Panc1 (cell line): ENCODE data around the gene TNFSF4. TPM values are rescaled to one million over a fixed set of nuclear protein-coding genes. Genes with fewer than 3 reads are reported as not detected.

Source experiments
- ATAC-seq: fragments of 200-7000 bp; cut with Tn5 transposase; 2 replicates; pipeline ENCODE4 v1.9.1; 2020; ENCODE audit warnings: mild to moderate bottlenecking, moderate library complexity
- BruUV-seq: library from RNA; stranded (reverse); fragments of 400-500 nt; replicated peaks from 2 replicates; lab custom pipeline; 2021; lab: Mats Ljungman, UMichigan
- CTCF ChIA-PET: fragments of 300-600 bp; sonication (Branson Sonifier 250); formaldehyde crosslinking; loops from one replicate; lab custom pipeline; 2022; ENCODE audit warnings: antibody characterized with exemption; lab: Charles Lee
- POLR2A ChIA-PET: fragments of 300-600 bp; sonication (Branson Sonifier 250); formaldehyde crosslinking; loops from one replicate; lab custom pipeline; 2022; ENCODE audit warnings: antibody characterized with exemption; lab: Charles Lee
- DNase-seq: peaks from one replicate; pipeline ENCODE4 v3.0.0-alpha.2; 2010; ENCODE audit warnings: low read depth, low spot score
- H3K27ac ChIP-seq: 2 replicates; pipeline ENCODE4 v1.5.1; 2011; ENCODE audit warnings: mild to moderate bottlenecking, low read length, inconsistent platforms
- H3K27me3 ChIP-seq: fragments of 200-500 bp; sonication (Bioruptor generic); 2 replicates; pipeline ENCODE4 v1.6.0; 2014; ENCODE audit warnings: low read length, inconsistent platforms; ENCODE audit not compliant: control insufficient read depth, insufficient read depth
- H3K36me3 ChIP-seq: fragments of 200-500 bp; sonication (Bioruptor generic); 2 replicates; pipeline ENCODE4 v1.5.1; 2014; ENCODE audit warnings: inconsistent platforms, mild to moderate bottlenecking, low read length, moderate library complexity; ENCODE audit not compliant: control insufficient read depth, insufficient read depth
- H3K4me1 ChIP-seq: 2 replicates; pipeline ENCODE4 v1.5.1; 2011; ENCODE audit warnings: inconsistent platforms, mild to moderate bottlenecking, low read length, moderate library complexity; ENCODE audit not compliant: control insufficient read depth, insufficient read depth
- H3K4me3 ChIP-seq, 2 experiments: 2 replicates each; pipeline ENCODE4 v1.5.1; 2011 to 2012; ENCODE audit warnings: low read depth in 2 of 2, low read length in 2 of 2, mild to moderate bottlenecking in 2 of 2, inconsistent platforms in 1 of 2, moderate library complexity in 1 of 2
- H3K9me3 ChIP-seq: fragments of 200-500 bp; sonication (Bioruptor generic); 2 replicates; pipeline ENCODE4 v1.5.1; 2014; ENCODE audit warnings: low read depth, mild to moderate bottlenecking, inconsistent platforms, low read length, moderate library complexity; ENCODE audit not compliant: control insufficient read depth, insufficient read depth
- CTCF ChIP-seq: fragments of 450-650 bp; IDR thresholded peaks from 2 replicates; pipeline ENCODE4 v1.5.1; 2017; ENCODE audit warnings: mild to moderate bottlenecking
- POLR2AphosphoS5 ChIP-seq: IDR thresholded peaks from 2 replicates; pipeline ENCODE4 v1.6.1; 2012; ENCODE audit warnings: mild to moderate bottlenecking, low read depth, low read length, moderate library complexity
- REST ChIP-seq, 2 experiments: IDR thresholded peaks; 2 replicates each; pipeline ENCODE4 v1.6.1; 2011 to 2012; ENCODE audit warnings: low read depth in 2 of 2, control low read depth in 1 of 2, low read length in 1 of 2, mild to moderate bottlenecking in 1 of 2, moderate library complexity in 1 of 2; ENCODE audit not compliant: insufficient read depth in 1 of 2
- SIN3A ChIP-seq: IDR thresholded peaks from 2 replicates; pipeline ENCODE4 v1.6.1; 2012; ENCODE audit warnings: low read depth, mild to moderate bottlenecking, low read length, moderate library complexity, borderline replicate concordance; ENCODE audit not compliant: insufficient read depth
- TCF7L2 ChIP-seq: IDR thresholded peaks from 2 replicates; pipeline ENCODE4 v1.6.1; 2011; ENCODE audit warnings: mild to moderate bottlenecking, low read depth, low read length, inconsistent platforms
- in situ Hi-C: cut with HindIII; loops from 2 replicates; pipeline ENCODE4 v1.10.0; 2016; ENCODE audit warnings: low sequenced_read_pairs, low pct_unique_long_range_greater_than_20kb
- intact Hi-C: fragments of 100-400 bp; cut with micrococcal nuclease; formaldehyde crosslinking; loops from one replicate; pipeline ENCODE4 v1.10.0; 2022; ENCODE audit not compliant: unreplicated experiment
- total RNA-seq: library from RNA; stranded (reverse); gene quantifications from one replicate; pipeline ENCODE4 v1.2.1, GENCODE V29; 2021; ENCODE audit not compliant: unreplicated experiment

The TNFSF4 gene
- total RNA-seq, 1 experiment from 2014 or later = 0.13 TPM

GRCh38 chr1:173208146-173208545, 1.0 kb upstream of the TNFSF4 start:
- CTCF ChIA-PET = no interaction called here
- Histone ChIP-seq H3K36me3 (no peaks in the 10 kb centered on the region), H3K4me1 (no peaks in the 10 kb centered on the region), H3K27me3 (no peaks in the 10 kb centered on the region), H3K4me3 (no peak overlapping the region), H3K9me3 (no peaks in the 10 kb centered on the region), H3K27ac (no peak overlapping the region)
- BruUV-seq = no TSS peak
- POLR2A ChIA-PET = no interaction called here
- TF ChIP-seq SIN3A (no peak), CTCF (no peak), POLR2AphosphoS5 (no peak), TCF7L2 (no peak), REST (IDR thresholded peaks at IDR 0.05; ENCODE audit: insufficient read depth in 1 of 2, low read depth in 2 of 2, low read length in 1 of 2) (no peak)
- in situ Hi-C loops = no loop called here
- intact Hi-C loops = no loop called here
- no peak for ATAC-seq
- no peak for DNase-seq

- intact Hi-C loops = no loop called here
- H3K27ac ChIP-seq = no peak overlapping the region
- ChIA-PET CTCF (no interaction called here), POLR2A (no interaction called here)
- H3K4me1 ChIP-seq = no peaks in the 10 kb centered on the region
- no peaks in the 10 kb centered on the region for H3K36me3 ChIP-seq
- H3K9me3 ChIP-seq = no peaks in the 10 kb centered on the region
- no peak for DNase-seq
- TF ChIP-seq REST (IDR thresholded peaks at IDR 0.05; ENCODE audit: insufficient read depth in 1 of 2, low read depth in 2 of 2, low read length in 1 of 2) (no peak), TCF7L2 (no peak), CTCF (no peak), POLR2AphosphoS5 (no peak)
- BruUV-seq = no TSS peak
- H3K27me3 ChIP-seq = no peaks in the 10 kb centered on the region
- H3K4me3 ChIP-seq = peak overlapping the region in 1 of 2 experiments; percentile 15; a peak in 1 of 4 replicates
- no peak for ATAC-seq
- in situ Hi-C loops = no loop called here
Observed at GRCh38 chr1:173205146-173206051, 1.7 kb downstream of the TNFSF4 start.
